Activated naive CD8-positive, alpha-beta T cell treated with anti-CD3 and anti-CD28 coated beads, Interleukin-2, amount 50 U/mL, for 16 hours (primary cell): ENCODE measurements around the gene AIRE.
"Not testable (repeated sequence)": the region's sequence is repeated elsewhere in the genome, so short reads cannot be mapped to it uniquely, and the experiment has no call there.

Source experiments
- DNase-seq: peaks from one replicate; pipeline ENCODE4 v3.0.0-alpha.2; 2020; ENCODE audit warnings: low read depth, low spot score

The AIRE gene

DNA sequence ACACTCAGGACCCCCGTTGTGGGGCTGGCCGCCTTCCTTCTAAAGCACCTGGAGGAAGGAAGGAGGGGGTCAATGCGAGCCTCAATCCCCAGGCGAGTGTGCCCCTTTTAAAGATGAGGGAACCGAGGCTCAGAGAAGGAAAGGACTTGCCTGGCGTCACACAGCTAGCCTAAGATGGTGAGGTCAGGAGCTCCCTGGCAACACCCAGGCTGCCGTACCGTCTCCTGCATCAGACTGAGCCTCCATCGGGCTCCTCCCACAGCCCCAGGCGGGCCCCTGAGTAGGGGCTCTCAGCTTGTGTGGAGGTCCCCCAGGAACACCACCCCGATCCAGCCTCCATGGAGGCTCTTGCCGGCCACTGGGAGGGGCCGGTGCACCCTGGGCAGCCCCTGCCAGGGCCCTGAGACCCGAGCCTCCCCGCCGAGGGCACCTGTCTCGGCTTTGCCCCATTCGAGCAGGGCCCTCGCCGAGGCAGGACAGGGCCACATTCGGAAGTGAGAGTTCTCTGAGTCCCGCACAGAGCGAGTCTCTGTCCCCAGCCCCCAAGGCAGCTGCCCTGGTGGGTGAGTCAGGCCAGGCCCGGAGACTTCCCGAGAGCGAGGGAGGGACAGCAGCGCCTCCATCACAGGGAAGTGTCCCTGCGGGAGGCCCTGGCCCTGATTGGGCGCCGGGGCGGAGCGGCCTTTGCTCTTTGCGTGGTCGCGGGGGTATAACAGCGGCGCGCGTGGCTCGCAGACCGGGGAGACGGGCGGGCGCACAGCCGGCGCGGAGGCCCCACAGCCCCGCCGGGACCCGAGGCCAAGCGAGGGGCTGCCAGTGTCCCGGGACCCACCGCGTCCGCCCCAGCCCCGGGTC is at the start of gene AIRE:
Gene AIRE, plus strand, starts transcription at position 739 of the 855 bp plus-strand sequence. CDS start 131 bp downstream, outside the sequence.
- no peak for DNase-seq

GRCh38 chr21:44240353-44240752 is 45.3 kb upstream of the AIRE start:
- not testable (repeated sequence) for DNase-seq

- DNase-seq: not testable (repeated sequence)
Observed at GRCh38 chr21:44240842-44241241, 44.8 kb upstream of the AIRE start, which contains the start of gene ICOSLG. Gene ICOSLG (minus strand): TSS chr21:44240943. CDS start chr21:44240817, 126 bp downstream.

- DNase-seq: not testable (repeated sequence)
Observed at GRCh38 chr21:44241281-44241680, 44.4 kb upstream of the AIRE start.

DNA sequence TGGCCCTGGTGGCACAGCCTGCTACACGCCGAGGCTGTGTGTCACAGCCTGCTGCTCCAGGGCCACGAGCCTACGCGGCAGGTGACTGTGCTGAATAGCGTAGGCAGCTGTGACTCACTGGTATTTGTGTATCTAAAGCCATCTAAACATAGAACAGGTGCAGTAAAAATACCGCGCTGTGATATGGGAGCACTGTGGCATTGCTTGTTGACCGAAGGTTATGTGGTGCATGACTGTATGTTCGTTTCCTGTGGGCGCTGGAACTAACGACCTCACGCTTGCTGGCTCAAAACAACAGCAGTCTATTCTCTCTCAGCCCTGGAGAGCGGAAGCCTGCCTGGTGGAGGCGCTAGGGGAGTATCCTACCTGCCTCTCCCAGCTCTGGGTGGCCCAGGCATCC is 41.7 kb upstream of the AIRE start:
- DNase-seq: not testable (repeated sequence)

DNA sequence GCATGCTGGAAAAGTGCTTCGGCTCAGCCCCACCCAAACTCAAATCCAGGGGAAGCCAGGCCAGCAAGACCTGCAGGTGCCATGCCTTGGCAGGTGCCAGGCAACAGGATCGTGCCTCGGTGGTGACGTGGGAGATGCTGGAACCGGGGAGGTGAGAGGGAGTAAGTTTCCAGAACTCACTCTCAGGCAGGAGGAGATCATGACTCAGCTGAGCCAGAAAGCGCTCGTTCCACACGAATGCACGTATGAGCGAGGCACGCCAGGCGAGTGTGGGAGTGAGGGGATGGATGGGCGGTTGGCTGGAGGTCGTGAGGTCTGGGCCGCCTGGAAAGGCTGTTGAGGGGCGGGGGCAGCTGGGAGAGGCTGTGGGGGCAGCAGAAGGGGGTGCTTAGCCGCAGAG is 37.8 kb upstream of the AIRE start:
- DNase-seq: not testable (repeated sequence)

- DNase-seq: not testable (repeated sequence)
Observed at GRCh38 chr21:44249204-44250037, 36.3 kb upstream of the AIRE start.

- DNase-seq: no peak
Observed at GRCh38 chr21:44253832-44254710, 31.6 kb upstream of the AIRE start.

DNA sequence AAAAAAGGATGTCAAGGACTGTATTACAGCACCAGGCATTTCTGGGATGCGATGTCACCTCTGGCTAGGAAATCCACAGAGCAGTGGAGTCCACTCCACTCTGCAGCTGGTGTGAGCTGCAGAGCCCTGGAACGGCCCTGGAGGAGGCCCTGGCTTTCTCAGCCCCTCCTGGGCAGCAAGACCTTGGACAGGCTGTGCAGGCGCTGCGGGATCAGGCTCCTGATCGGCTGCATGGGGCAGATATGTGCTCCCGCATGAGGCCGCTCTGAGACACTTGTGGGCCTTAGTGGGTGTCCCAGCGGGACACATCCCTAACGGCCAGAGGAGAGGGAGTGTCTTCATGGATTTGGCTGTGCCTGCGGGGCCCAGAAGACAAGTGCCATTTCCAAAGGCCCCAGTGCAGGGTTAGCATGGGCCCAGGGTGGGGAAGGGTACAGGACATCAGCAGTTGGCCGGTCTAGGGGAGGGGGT is 30.1 kb upstream of the AIRE start:
- no peak for DNase-seq

DNA sequence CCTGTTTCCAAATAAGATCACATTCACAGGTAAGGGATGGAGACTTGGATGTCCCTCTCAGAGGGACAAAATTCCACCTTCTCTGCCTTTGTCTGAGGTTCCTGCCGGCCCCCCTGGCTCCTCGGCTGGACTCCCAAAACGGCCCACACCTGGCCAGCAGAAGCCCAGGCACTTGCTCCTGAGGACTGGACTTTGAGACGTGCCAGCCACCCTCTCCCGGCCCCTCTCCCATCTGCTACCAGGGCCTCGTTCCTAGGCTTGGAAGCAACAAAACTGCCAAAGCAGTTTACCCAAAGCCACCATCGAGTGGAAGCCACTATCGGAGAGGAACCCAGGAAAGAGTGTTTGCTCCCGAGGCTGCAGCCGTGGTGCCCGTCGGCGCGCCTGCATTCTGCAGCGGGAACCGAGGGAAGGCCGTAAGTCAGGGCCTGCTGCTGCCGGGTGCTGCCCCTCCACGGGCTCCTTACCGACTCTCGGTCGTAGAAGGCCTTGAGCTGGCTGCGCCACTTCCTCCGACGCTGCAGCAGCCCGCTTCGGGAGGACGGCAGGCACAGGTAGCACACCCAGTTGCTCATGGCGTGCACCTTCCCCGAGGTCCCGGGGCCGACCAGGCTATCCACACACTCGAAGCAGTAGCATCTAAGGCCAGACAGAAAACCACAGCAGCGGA is 27.5 kb upstream of the AIRE start:
- DNase-seq: no peak

DNA sequence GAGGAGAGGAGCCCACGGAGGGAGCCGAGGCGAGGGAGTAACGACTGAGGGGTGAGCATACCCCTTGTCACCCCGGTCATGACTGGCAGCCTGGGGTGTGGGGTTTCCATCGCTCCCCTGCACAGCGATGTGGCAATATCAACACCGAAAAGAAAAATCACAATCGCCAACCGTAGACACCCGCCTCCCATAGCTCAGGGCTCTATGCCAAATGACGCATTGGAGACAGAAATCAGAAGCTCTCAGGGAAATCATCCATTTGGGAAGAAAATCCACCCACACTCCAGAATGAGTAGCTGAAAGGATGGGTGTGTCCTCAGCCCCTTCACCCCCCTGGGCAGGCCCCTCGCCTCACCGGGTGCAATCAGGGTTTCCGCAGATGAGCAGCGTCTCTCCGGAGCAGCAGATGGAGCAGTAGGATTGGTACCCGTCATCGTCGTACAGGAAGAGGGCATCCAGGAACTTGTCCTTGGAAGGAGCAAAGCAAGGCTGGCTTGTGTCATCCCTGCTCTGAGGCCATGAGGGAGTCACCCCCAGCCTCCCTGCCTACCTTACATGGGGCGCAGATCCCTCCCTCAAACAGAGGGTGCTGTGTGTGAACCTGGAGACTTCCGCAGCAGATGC is 26.5 kb upstream of the AIRE start:
- DNase-seq: no peak

GRCh38 chr21:44260066-44260465 is 25.6 kb upstream of the AIRE start:
- DNase-seq: no peak

- DNase-seq: no peak
Observed at GRCh38 chr21:44260791-44261631, 24.7 kb upstream of the AIRE start.

DNA sequence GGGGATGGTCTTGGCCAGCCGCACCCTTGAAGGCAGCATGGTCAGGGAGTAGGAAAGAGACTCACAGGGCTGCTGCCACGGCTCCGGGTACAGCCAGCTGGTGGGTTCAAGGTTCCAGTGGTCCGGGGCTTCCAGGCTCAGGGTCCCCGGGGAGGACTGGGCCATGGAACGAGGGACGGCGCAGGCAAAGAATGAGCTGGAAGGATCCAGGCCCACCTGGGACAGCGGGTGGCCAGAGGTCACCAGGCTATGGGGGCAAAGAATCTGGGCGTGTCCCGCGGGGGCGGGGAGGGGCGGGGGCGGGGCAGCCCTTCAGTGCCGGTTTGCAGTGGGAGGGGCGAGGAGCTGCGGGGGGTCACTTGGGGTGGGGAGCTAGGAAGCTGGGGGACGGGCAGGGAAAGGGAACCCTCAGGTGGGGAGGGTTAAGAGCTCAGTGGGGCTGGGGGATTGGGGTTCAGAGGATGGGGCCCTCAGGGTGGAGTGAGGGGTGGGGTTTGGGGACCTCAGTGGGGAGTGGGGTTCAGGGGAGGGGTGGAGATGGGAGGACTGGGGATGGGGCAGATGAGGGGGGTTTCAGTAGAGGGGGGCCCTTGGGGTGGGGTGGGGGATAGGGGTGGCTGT is 23.9 kb upstream of the AIRE start, which contains the start of gene DNMT3L:
Gene DNMT3L, minus strand, starts transcription at position 223 of the 621 bp plus-strand sequence. CDS start 638 bp downstream, outside the sequence.
- no peak for DNase-seq

GRCh38 chr21:44262338-44263056 is 23.2 kb upstream of the AIRE start:
- no peak for DNase-seq

GRCh38 chr21:44263221-44263760 is 22.4 kb upstream of the AIRE start:
- DNase-seq: no peak

DNA sequence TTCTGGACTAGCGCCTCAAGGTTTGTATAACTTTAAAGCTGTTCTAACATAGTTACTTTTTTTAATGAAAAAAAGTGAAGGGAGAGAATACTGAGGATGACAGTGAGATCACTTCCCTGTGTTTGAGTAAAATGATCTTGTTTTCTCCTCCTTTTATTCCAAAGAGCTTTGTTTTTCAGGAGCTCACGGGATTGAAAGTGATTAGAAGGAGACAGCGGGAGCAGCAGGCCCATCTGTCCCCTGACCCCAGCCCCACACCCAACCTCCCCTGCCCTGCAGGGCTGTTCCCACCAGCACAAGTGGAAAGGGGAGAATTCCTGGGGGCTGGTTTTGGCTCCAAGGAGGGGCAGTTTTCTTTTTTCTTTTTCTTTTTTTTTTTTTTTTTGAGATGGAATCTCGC is 21.9 kb upstream of the AIRE start:
- DNase-seq: no peak
